IMR-90 (cell line): ENCODE data around the gene WDR6. TPM values are rescaled to one million over a fixed set of nuclear protein-coding genes. Genes with fewer than 3 reads are reported as not detected.

Experiments
- ATAC-seq: fragments of 200-7000 bp; cut with Tn5 transposase; 2 replicates; pipeline ENCODE4 v1.9.1; 2020; ENCODE audit warnings: low read depth, mild to moderate bottlenecking, moderate library complexity
- BruUV-seq: library from RNA; stranded (reverse); fragments of 400-500 nt; replicated peaks from 2 replicates; lab custom pipeline; 2021; lab: Mats Ljungman, UMichigan
- CTCF ChIA-PET: fragments of 300-600 bp; formaldehyde crosslinking; extraction: SDS; loops from one replicate; lab custom pipeline; 2021; ENCODE audit warnings: antibody characterized with exemption; lab: Yijun Ruan, JAX
- POLR2A ChIA-PET: fragments of 300-600 bp; sonication (Branson Sonifier 250); formaldehyde crosslinking; loops from one replicate; lab custom pipeline; 2022; ENCODE audit warnings: antibody characterized with exemption; ENCODE audit not compliant: unreplicated experiment; lab: Charles Lee
- DNase-seq: peaks from one replicate; pipeline ENCODE4 v3.0.0; 2013
- H2AFZ ChIP-seq: replicated peaks from 2 replicates; pipeline ENCODE3; 2013; ENCODE audit warnings: low read length, mild to moderate bottlenecking; ENCODE audit not compliant: poor library complexity
- H2AK5ac ChIP-seq: 2 replicates; pipeline ENCODE4 v1.6.1; 2013; ENCODE audit warnings: low read depth, low read length, inconsistent platforms
- H2AK9ac ChIP-seq: replicated peaks from 2 replicates; pipeline ENCODE3; 2013; ENCODE audit warnings: mild to moderate bottlenecking, low read depth, low read length, moderate library complexity; ENCODE audit not compliant: poor library complexity
- H2BK120ac ChIP-seq: 2 replicates; pipeline ENCODE4 v1.6.1; 2013; ENCODE audit warnings: low read depth, low read length, inconsistent platforms
- H2BK15ac ChIP-seq: 3 replicates; pipeline ENCODE4 v1.6.1; 2013; ENCODE audit warnings: low read depth, low read length, inconsistent platforms
- H2BK20ac ChIP-seq: 2 replicates; pipeline ENCODE4 v1.6.1; 2013; ENCODE audit warnings: low read depth, mild to moderate bottlenecking, inconsistent platforms, low read length, moderate library complexity
- H2BK5ac ChIP-seq: 2 replicates; pipeline ENCODE4 v1.6.1; 2013; ENCODE audit warnings: mild to moderate bottlenecking, low read depth, low read length, inconsistent platforms; ENCODE audit not compliant: poor library complexity, severe bottlenecking
- H3K14ac ChIP-seq: replicated peaks from 2 replicates; pipeline ENCODE4 v1.6.1; 2013; ENCODE audit warnings: low read depth, low read length, inconsistent platforms
- H3K18ac ChIP-seq: 2 replicates; pipeline ENCODE4 v1.6.1; 2013; ENCODE audit warnings: low read depth, low read length, control low read depth
- H3K23ac ChIP-seq: 2 replicates; pipeline ENCODE4 v1.6.1; 2013; ENCODE audit warnings: low read depth, low read length, inconsistent platforms
- H3K27ac ChIP-seq: 2 replicates; pipeline ENCODE4 v1.5.1; 2013; ENCODE audit warnings: mild to moderate bottlenecking, control low read depth, low read length; ENCODE audit not compliant: insufficient read depth
- H3K27me3 ChIP-seq: 2 replicates; pipeline ENCODE4 v1.6.1; 2013; ENCODE audit warnings: low read length; ENCODE audit not compliant: control insufficient read depth, insufficient read depth
- H3K36me3 ChIP-seq: 2 replicates; pipeline ENCODE4 v1.6.1; 2013; ENCODE audit warnings: low read length, mixed read lengths; ENCODE audit not compliant: control insufficient read depth, insufficient read depth
- H3K4ac ChIP-seq: 2 replicates; pipeline ENCODE4 v1.6.1; 2013; ENCODE audit warnings: low read depth, low read length, inconsistent platforms
- H3K4me1 ChIP-seq: 2 replicates; pipeline ENCODE4 v1.6.1; 2013; ENCODE audit warnings: low read length, mixed read lengths; ENCODE audit not compliant: control insufficient read depth, insufficient read depth
- H3K4me2 ChIP-seq: 2 replicates; pipeline ENCODE4 v1.6.1; 2013; ENCODE audit warnings: low read depth, mild to moderate bottlenecking, control low read depth, low read length, moderate library complexity
- H3K4me3 ChIP-seq: 2 replicates; pipeline ENCODE4 v1.5.1; 2013; ENCODE audit warnings: low read depth, mild to moderate bottlenecking, control low read depth, low read length, moderate library complexity; ENCODE audit not compliant: insufficient read depth
- H3K56ac ChIP-seq: 2 replicates; pipeline ENCODE4 v1.6.1; 2013; ENCODE audit warnings: low read length, inconsistent platforms; ENCODE audit not compliant: insufficient read depth; ENCODE audit errors: extremely low read depth
- H3K79me1 ChIP-seq, 2 experiments: 2 replicates each; pipeline ENCODE4 v1.6.1; 2013; ENCODE audit warnings: low read length in 2 of 2, inconsistent platforms in 1 of 2, low read depth in 1 of 2
- H3K9ac ChIP-seq: 2 replicates; pipeline ENCODE4 v1.6.1; 2013; ENCODE audit warnings: low read depth, low read length, control low read depth
- H3K9me1 ChIP-seq: 2 replicates; pipeline ENCODE4 v1.6.1; 2013; ENCODE audit warnings: low read length, inconsistent platforms; ENCODE audit not compliant: insufficient read depth
- H3K9me3 ChIP-seq: 2 replicates; pipeline ENCODE4 v1.6.1; 2013; ENCODE audit warnings: low read length; ENCODE audit not compliant: control insufficient read depth, insufficient read depth
- H4K20me1 ChIP-seq: 2 replicates; pipeline ENCODE4 v1.6.1; 2013; ENCODE audit warnings: low read length, inconsistent platforms; ENCODE audit not compliant: insufficient read depth
- H4K5ac ChIP-seq: 2 replicates; pipeline ENCODE4 v1.6.1; 2013; ENCODE audit warnings: mild to moderate bottlenecking, low read depth, low read length, control low read depth
- H4K8ac ChIP-seq, 2 experiments: 2 replicates each; pipeline ENCODE4 v1.6.1; 2013; ENCODE audit warnings: low read depth in 2 of 2, low read length in 2 of 2, control low read depth in 1 of 2, inconsistent platforms in 1 of 2
- H4K91ac ChIP-seq: 2 replicates; pipeline ENCODE4 v1.6.1; 2013; ENCODE audit warnings: low read depth, low read length, inconsistent platforms; ENCODE audit not compliant: insufficient read depth
- CEBPB ChIP-seq: IDR thresholded peaks from 2 replicates; pipeline ENCODE4 v1.6.1; 2012; ENCODE audit warnings: low read depth, low read length, improper control_type of control experiment
- CTCF ChIP-seq: conservative IDR thresholded peaks from 2 replicates; pipeline ENCODE4 v1.5.1; 2012; ENCODE audit warnings: mild to moderate bottlenecking, low read depth, low read length, improper control_type of control experiment
- ELK1 ChIP-seq: fragments of 150-350 bp; IDR thresholded peaks from 2 replicates; pipeline ENCODE4 v1.6.1; 2016; ENCODE audit warnings: low read depth, mild to moderate bottlenecking, low read length, moderate library complexity, borderline replicate concordance
- MAFK ChIP-seq: IDR thresholded peaks from 2 replicates; pipeline ENCODE4 v1.6.1; 2012; ENCODE audit warnings: low read depth, low read length, improper control_type of control experiment
- RAD21 ChIP-seq: IDR thresholded peaks from 2 replicates; pipeline ENCODE4 v1.6.1; 2012; ENCODE audit warnings: low read length, improper control_type of control experiment
- RCOR1 ChIP-seq: IDR thresholded peaks from 2 replicates; pipeline ENCODE4 v1.6.1; 2012; ENCODE audit warnings: mild to moderate bottlenecking, low read length, improper control_type of control experiment; ENCODE audit not compliant: insufficient replicate concordance
- RFX5 ChIP-seq: IDR thresholded peaks from 2 replicates; pipeline ENCODE4 v1.8.0; 2012; ENCODE audit warnings: low read depth, mild to moderate bottlenecking, low read length, moderate library complexity
- SMC3 ChIP-seq: fragments of 150-350 bp; IDR thresholded peaks from 2 replicates; pipeline ENCODE4 v1.6.1; 2016; ENCODE audit warnings: low read depth, mild to moderate bottlenecking, antibody characterized with exemption, low read length, moderate library complexity
- USF2 ChIP-seq: fragments of 150-350 bp; IDR thresholded peaks from 2 replicates; pipeline ENCODE4 v1.6.1; 2017; ENCODE audit warnings: mild to moderate bottlenecking, antibody characterized with exemption, low read length, low read depth
- WGBS, 2 experiments: methylation state at CpG; one replicate each; pipeline versions ENCODE4 v1.1.5 to v1.1.7; 2013; ENCODE audit warnings: missing lambda C conversion rate in 2 of 2; ENCODE audit not compliant: insufficient read length in 1 of 2; ENCODE audit errors: extremely low coverage in 2 of 2; 5-methylcytosine and 5-hydroxymethylcytosine counted together
- dilution Hi-C: fragments of 300-500 bp; cut with HindIII; formaldehyde crosslinking; loops from one replicate; pipeline ENCODE4 v1.14.3; 2018; ENCODE audit warnings: low sequenced_read_pairs; ENCODE audit not compliant: unreplicated experiment
- in situ Hi-C: fragments of 300-500 bp; cut with MboI; formaldehyde crosslinking; loops from 3 replicates; pipeline ENCODE4 v1.14.3; 2019; ENCODE audit warnings: low sequenced_read_pairs, inconsistent platforms, mixed read lengths
- intact Hi-C: fragments of 100-400 bp; cut with micrococcal nuclease; formaldehyde crosslinking; loops from 2 replicates; pipeline ENCODE4 v1.10.0; 2022
- polyA plus RNA-seq, 3 experiments: library from polyadenylated mRNA; depleted of rRNA; stranded (reverse); fragments of >200 nt; gene quantifications; 2 replicates each; pipeline ENCODE4 v1.2.3, GENCODE V29; 2012; ENCODE audit warnings: low replicate concordance in 1 of 3
- total RNA-seq: library from RNA; depleted of rRNA; stranded (reverse); fragments of >200 nt; gene quantifications from 2 replicates; pipeline ENCODE4 v1.2.3, GENCODE V29; 2012

The WDR6 gene
- total and polyA plus RNA-seq, 2 of the 4 experiments (the other 2 are of a cell fraction), result 60.9 to 160 TPM

DNA sequence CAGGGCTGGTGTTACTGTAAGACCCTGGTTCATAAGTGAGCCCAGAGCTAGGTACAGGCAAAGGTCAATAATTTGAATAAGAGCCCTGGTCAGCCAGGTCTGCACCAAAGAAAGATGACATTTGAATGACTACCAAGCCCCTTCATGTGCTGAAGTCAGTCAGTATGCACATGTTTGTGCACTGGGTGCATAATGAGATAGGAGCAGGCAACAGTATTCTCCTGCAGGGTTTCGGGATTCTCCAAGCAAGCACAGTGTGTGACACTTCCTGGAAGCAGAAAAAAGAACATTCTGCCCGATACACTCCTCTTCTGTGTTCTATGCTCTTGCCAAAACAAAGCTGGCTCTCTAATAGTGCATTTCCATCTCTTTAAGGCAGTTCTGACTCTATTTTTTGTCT, 27.5 kb downstream of the WDR6 start:
- POLR2A ChIA-PET, result interaction anchor here (0.6 kb wide), 1 partner anchor 769 kb away, joined by 9 read pairs; the partner anchor contains the start of gene INKA1
- no peak overlapping the region for H3K14ac ChIP-seq

More for the DNA sequence above, 27.5 kb downstream of the WDR6 start:
- H2AK5ac ChIP-seq, result no peak overlapping the region
- peaks cover 43% of the 10 kb centered on the region for H3K36me3 ChIP-seq
- H3K27me3 ChIP-seq, result no peaks in the 10 kb centered on the region
- no peak overlapping the region for H2BK15ac ChIP-seq
- intact Hi-C loops, result no loop called here
- no peak overlapping the region for H4K91ac ChIP-seq
- no peak overlapping the region for H3K9ac ChIP-seq
- no peak overlapping the region for H3K27ac ChIP-seq
- CTCF ChIA-PET, result no interaction called here
- no peak overlapping the region for H3K4ac ChIP-seq
- H3K23ac ChIP-seq, result no peak overlapping the region
- ATAC-seq (no peak), DNase-seq (no peak)
- no peak overlapping the region for H4K5ac ChIP-seq
- no peak overlapping the region for H2BK5ac ChIP-seq
- peaks cover 2% of the 10 kb centered on the region; the same call in 1 of the 2 replicates for H3K4me1 ChIP-seq
- peaks cover 11 to 27% of the 10 kb centered on the region in 2 experiments for H3K79me1 ChIP-seq
- H3K9me1 ChIP-seq, result no peaks in the 10 kb centered on the region
- H3K56ac ChIP-seq, result no peak overlapping the region
- no TSS peak for BruUV-seq
- no peak overlapping the region for H3K4me3 ChIP-seq
- H2BK20ac ChIP-seq, result no peak overlapping the region
- dilution Hi-C loops, result no loop called here
- H3K18ac ChIP-seq, result no peak overlapping the region
- H4K8ac ChIP-seq, result no peak overlapping the region
- TF ChIP-seq ELK1 (no peak), USF2 (no peak), RAD21 (no peak), CTCF (no peak), CEBPB (no peak), RFX5 (no peak), MAFK (no peak), SMC3 (no peak), RCOR1 (no peak)
- 90% methylated on average over 2 of the region's 2 CpGs; no CpG with 5 or more reads in 1 of the 2 experiments for WGBS, 2 experiments
- H2BK120ac ChIP-seq, result no peak overlapping the region
- H2AK9ac ChIP-seq, result no peak overlapping the region
- in situ Hi-C loops, result no loop called here
- no peak overlapping the region for H2AFZ ChIP-seq
- no peaks in the 10 kb centered on the region for H4K20me1 ChIP-seq
- H3K9me3 ChIP-seq, result no peaks in the 10 kb centered on the region
- no peak overlapping the region for H3K4me2 ChIP-seq
